ENCODE data around the gene FHIT.

Gene FHIT

DNA sequence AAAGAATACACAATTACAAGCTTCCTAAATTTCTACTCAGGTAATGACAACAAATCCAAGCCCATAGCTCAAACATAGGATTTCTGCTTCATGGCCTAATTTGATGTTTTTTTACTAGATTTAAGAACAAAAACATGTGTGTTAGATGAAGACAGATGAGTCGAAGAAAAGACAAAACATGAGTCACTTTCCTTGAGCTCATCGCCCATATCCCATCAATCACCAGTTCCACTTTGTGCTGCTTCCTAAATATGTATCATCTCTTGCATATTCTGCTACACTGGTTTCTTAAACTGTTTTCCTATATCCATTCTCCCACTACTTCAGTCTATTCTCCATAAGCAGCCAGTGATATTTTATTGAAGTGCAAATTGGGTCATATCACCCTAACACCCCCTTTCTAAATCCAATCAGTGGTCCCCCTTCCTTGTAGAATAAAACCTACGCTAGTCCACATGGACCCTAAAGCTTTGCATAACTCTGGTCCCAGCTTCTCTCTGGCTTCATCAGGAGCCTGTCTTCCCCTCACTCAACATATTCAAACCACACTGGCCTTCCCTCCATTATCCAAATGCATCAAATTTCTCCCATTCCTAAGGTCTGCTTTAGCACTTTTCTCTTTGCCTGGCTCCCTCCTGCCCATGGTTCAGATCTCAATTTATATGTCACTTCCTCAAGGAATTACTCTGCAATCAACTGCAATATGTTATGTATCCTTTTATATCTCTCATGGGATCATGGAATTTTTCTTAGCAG is 1033.9 kb downstream of the FHIT start:
- no peak for DNase-seq
- no peaks in the 10 kb centered on the region for H3K27me3 Mint-ChIP-seq
- no peaks in the 10 kb centered on the region for H3K36me3 Mint-ChIP-seq (ENCODE audit: low read depth)
- no peak overlapping the region for H3K4me3 Mint-ChIP-seq
- peaks cover 6% of the 10 kb centered on the region for H3K4me1 Mint-ChIP-seq (ENCODE audit: low read depth)
- no peaks in the 10 kb centered on the region for H3K9me3 Mint-ChIP-seq
- H3K27ac Mint-ChIP-seq, result no peak overlapping the region

DNA sequence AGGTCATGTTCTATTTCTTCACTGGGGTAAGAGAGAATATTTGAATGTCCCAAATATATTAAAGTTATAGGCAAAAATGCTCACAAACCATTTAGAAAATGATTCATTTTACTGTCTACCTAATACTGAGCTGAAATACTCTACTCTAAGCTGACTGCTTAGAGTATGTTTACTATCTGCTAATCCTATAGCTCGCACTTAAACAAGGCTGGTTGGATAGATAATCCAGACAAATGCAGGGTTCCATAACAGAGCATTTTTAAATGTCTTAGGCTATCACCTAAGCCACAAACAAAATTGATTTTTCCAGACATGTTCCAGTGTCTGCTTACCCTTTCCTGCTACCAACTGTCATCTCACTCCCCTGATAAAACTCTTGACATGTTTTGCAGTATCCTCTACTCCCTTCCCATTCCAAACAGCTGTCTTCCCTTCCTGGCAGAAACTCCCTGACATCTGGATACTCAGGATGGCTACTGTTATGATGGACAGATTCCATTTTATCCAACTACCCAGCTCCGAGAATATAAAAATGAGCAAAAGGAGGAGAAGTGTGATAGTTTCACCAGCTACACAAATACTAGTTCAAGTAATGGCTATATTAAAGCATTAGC is 1034.7 kb downstream of the FHIT start:
- no peak overlapping the region for H3K4me3 Mint-ChIP-seq
- no peak overlapping the region for H3K27ac Mint-ChIP-seq
- no peaks in the 10 kb centered on the region for H3K27me3 Mint-ChIP-seq
- H3K4me1 Mint-ChIP-seq (ENCODE audit: low read depth), result peaks cover 6% of the 10 kb centered on the region
- no peaks in the 10 kb centered on the region for H3K9me3 Mint-ChIP-seq
- DNase-seq, result no peak
- H3K36me3 Mint-ChIP-seq (ENCODE audit: low read depth), result no peaks in the 10 kb centered on the region

DNA sequence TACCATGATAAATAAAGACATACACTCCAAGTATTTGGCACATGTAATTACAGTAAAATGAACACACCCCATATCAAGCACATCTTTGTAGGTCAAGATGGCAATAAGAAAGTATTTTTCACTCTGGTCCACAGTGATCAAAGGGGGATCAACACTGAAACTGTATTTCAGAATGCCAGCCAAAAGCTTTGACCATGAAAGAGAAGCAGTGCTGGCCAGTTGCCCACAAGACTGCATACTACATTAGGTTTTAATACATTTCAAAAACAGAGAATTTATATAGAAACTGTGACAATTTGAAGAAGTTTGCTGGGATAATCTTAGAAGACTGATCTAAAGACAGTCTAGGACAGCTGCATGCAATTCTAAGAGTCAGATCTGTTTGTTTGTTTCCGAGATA is 1035.3 kb downstream of the FHIT start:
- Mint-ChIP-seq H3K4me3 (no peak overlapping the region), H3K9me3 (no peaks in the 10 kb centered on the region), H3K36me3 (ENCODE audit: low read depth) (no peaks in the 10 kb centered on the region), H3K27me3 (no peaks in the 10 kb centered on the region), H3K27ac (no peak overlapping the region), H3K4me1 (ENCODE audit: low read depth) (peaks cover 6% of the 10 kb centered on the region)
- DNase-seq, result no peak

DNA sequence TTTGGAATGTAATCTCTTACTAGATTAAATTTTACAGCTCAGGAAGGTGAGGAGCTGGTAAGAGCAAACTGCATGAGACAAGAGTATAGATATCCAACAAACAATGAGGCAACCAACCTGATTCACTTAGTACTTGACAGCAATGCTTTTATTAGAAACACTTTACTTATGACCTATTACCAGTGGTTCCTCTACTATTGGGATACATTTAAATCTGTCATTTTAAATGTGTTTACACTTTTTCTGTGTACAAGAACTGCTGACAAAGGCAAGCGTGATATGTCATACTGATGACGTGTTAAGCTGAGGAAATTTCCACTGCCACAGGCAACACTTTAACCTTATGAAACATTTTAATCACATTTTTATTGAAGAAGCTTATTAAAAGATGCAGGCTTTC is 1043.3 kb downstream of the FHIT start:
- DNase-seq, result no peak
- no peaks in the 10 kb centered on the region for H3K36me3 Mint-ChIP-seq (ENCODE audit: low read depth)
- H3K4me1 Mint-ChIP-seq (ENCODE audit: low read depth), result no peaks in the 10 kb centered on the region
- H3K9me3 Mint-ChIP-seq, result no peaks in the 10 kb centered on the region
- H3K27me3 Mint-ChIP-seq, result no peaks in the 10 kb centered on the region
- H3K27ac Mint-ChIP-seq, result no peak overlapping the region
- H3K4me3 Mint-ChIP-seq, result no peak overlapping the region

DNA sequence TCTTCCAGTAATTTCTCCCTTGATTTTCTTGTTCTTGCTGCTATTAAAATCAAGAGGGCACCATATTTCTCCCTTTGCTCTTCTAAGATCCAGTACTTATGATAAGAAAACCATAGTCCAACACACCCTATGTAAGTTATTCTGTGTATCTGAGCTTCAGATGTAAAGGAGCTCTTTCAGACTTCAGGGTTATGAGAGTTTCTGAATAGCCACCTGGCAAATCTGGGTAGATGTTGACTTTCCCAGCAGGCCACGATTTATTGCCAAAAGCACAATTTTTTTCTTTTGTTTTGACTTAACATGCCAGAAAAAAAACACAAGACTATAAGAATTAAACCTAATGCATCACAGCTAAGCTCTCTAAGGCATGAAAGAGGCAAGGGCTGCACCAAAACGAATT is 1045.0 kb downstream of the FHIT start:
- no peak overlapping the region for H3K27ac Mint-ChIP-seq

DNA sequence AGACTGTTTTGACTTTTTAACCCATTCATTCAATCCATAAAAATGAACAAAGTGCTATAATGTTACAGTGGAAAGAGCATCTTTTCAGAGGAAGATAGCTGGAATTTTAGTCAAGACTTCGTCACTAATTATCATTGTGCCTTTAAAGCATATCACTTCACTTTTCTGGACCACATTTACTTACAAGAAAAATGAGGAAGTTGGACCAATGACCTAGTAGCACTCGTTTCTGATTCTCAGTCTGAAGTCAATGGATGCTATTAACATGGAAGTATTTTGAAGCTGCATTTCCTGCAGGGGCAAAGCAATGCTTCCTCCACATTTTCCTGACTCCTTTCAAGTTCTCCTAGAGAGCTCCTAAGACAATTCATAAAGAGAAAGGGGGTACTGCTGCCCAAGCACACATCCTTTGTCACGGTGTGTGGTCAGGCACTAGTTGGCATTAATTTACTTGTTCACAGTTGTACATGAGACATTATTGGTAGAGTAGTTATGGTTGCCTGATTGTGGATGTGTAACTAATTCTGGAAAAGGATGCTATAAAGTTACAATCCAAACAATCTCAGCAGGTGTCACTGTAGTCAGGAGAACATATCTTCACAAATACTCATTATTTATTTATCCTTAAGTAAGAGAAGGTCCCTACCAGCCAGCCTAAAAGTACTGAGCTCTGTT is 1049.1 kb downstream of the FHIT start:
- H3K27ac Mint-ChIP-seq, result no peak overlapping the region
- H3K27me3 Mint-ChIP-seq, result no peaks in the 10 kb centered on the region

More for the DNA sequence above, 1045.0 kb downstream of the FHIT start:
- Mint-ChIP-seq H3K36me3 (ENCODE audit: low read depth) (no peaks in the 10 kb centered on the region), H3K4me1 (ENCODE audit: low read depth) (no peaks in the 10 kb centered on the region), H3K4me3 (no peak overlapping the region), H3K27me3 (no peaks in the 10 kb centered on the region), H3K9me3 (no peaks in the 10 kb centered on the region)
- DNase-seq, result no peak

DNA sequence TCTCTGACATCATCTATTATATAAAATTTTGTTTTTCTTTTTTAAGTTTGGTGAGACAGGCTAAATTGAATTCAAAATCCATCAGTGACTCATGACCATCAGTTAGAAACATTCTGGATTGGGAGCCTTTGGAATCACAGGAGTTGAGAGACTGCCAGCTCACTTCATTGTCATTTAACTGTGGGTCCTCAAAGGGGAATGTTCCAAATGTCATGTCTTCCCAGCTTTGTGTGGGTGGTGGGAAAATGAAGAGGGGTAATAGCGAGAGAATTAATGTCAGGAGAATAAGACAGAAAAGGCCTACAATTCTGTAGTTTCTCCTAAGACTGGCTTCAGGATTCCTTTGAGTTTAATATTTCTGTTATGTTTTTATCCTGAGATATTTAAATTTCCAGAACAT is 1051.9 kb downstream of the FHIT start:
- H3K27me3 Mint-ChIP-seq, result no peaks in the 10 kb centered on the region
- no peaks in the 10 kb centered on the region for H3K9me3 Mint-ChIP-seq
- H3K4me1 Mint-ChIP-seq (ENCODE audit: low read depth), result no peaks in the 10 kb centered on the region

More for the DNA sequence above, 1049.1 kb downstream of the FHIT start:
- Mint-ChIP-seq H3K4me1 (ENCODE audit: low read depth) (no peaks in the 10 kb centered on the region), H3K36me3 (ENCODE audit: low read depth) (no peaks in the 10 kb centered on the region), H3K9me3 (no peaks in the 10 kb centered on the region), H3K4me3 (no peak overlapping the region)
- no peak for DNase-seq

DNA sequence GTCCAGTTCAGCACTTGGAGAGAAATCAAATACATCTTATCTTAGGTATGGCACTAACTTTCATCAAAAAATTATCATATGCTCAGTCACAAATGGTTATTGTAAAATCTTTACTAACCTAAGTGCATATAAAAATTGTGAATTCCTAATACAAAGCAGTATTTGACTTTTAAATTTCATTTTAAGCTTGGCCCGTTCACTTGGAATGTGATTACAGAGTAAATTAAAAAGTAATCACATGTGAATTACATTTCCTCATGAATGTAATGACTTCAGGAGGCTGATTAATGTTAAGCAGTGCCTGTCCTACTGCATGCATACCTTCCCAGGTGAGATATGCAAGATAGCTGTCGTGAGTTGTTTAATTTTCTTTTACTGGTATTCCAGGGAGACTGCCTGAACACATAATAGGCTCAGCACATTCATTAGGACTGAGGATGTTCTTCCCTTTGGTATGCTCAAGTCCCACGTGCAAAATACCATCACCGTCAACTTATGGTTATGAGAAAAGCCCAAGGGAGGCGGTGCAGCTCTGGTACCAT is 1053.0 kb downstream of the FHIT start:
- DNase-seq, result no peak
- H3K9me3 Mint-ChIP-seq, result peaks cover 5% of the 10 kb centered on the region
- no peak overlapping the region for H3K27ac Mint-ChIP-seq
- H3K36me3 Mint-ChIP-seq (ENCODE audit: low read depth), result no peaks in the 10 kb centered on the region
- H3K4me1 Mint-ChIP-seq (ENCODE audit: low read depth), result no peaks in the 10 kb centered on the region
- H3K4me3 Mint-ChIP-seq, result no peak overlapping the region
- no peaks in the 10 kb centered on the region for H3K27me3 Mint-ChIP-seq

More for the DNA sequence above, 1051.9 kb downstream of the FHIT start:
- H3K4me3 Mint-ChIP-seq, result no peak overlapping the region
- no peak overlapping the region for H3K27ac Mint-ChIP-seq
- no peak for DNase-seq
- H3K36me3 Mint-ChIP-seq (ENCODE audit: low read depth), result no peaks in the 10 kb centered on the region

DNA sequence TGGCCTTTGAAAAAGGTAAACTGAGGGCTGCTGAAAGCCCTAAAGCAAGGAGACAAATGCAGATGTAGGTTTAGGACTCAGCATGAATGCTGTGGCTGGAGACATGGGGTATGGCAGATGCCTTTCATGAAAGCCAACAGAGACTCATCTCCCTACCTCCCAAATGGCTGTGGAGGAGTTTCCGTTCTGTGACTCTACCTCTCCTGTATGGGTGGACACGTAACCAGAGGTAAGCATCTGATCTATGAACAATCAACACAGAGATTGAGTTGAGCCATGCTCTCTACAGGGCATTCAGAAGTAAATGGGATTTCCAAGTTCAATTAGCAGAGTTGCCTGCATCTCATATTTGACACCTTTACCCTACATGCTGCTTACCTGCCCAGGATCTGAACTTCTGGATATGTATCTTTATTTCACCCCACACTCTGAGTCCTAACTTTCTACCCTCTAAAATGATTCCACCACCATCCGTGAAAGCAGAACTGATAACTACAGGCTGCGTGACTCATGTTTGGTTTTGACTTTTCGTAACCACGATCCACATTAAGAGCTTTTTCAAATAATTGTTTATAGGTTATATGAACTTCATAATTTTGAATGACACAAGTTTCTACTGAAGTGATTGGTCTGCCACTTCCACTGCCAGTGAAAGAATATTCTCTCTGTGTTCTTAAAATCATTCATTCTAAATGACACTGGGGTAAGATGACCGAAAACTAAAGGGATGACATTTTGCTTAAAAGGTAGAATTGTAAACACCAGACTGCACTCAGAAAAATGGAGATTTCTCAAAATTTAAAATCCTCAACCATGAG is 1058.7 kb downstream of the FHIT start:
- DNase-seq, result no peak
- Mint-ChIP-seq H3K4me1 (ENCODE audit: low read depth) (peaks cover 31% of the 10 kb centered on the region), H3K4me3 (no peak overlapping the region), H3K27me3 (no peaks in the 10 kb centered on the region), H3K36me3 (ENCODE audit: low read depth) (no peaks in the 10 kb centered on the region), H3K9me3 (peaks cover 5% of the 10 kb centered on the region), H3K27ac (peak overlapping the region; percentile 23)

DNA sequence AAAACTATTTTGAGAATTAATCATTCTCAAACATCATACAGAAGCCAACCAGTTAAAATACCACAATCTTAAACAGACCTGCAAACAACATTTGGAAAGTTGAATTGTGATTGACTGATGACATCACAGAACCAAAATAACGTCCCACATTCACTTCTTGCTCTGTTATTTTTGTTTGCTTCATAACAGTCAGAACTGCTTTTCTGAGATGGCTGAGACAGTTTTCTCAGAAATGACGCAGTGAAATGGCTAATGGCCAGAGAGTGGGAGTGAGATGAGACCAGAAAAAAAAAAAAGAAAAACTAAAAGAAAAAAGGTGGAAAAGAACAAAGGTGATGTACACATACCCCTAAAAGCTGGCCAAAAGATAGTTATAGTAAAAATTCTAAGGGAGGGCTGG is 1061.2 kb downstream of the FHIT start:
- Mint-ChIP-seq H3K27me3 (peaks cover 2% of the 10 kb centered on the region), H3K4me1 (ENCODE audit: low read depth) (peaks cover 31% of the 10 kb centered on the region), H3K4me3 (no peak overlapping the region), H3K36me3 (ENCODE audit: low read depth) (no peaks in the 10 kb centered on the region), H3K27ac (peak overlapping the region; percentile 55), H3K9me3 (peaks cover 5% of the 10 kb centered on the region)
- no peak for DNase-seq

DNA sequence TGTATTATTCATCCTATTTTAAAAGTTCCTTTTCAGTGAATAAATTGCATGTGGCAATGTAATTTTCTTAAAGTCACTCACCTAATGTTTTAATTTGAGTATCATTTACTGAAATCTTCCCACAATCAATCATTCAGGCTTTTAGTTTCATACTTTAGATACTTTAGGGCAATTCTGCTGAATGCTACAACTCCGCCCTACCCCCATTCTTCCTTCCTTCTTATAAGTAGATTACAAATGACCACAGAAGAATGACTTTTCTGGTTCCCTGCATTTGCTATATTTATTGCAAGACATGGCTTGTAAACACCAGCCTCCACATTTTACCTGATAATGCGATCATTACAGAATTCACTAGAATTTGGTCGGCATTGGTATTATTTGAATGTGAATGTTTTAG is 1061.9 kb downstream of the FHIT start:
- DNase-seq, result no peak
- Mint-ChIP-seq H3K4me1 (ENCODE audit: low read depth) (peaks cover 31% of the 10 kb centered on the region), H3K4me3 (no peak overlapping the region), H3K36me3 (ENCODE audit: low read depth) (no peaks in the 10 kb centered on the region), H3K9me3 (peaks cover 5% of the 10 kb centered on the region), H3K27me3 (peaks cover 2% of the 10 kb centered on the region), H3K27ac (no peak overlapping the region)

DNA sequence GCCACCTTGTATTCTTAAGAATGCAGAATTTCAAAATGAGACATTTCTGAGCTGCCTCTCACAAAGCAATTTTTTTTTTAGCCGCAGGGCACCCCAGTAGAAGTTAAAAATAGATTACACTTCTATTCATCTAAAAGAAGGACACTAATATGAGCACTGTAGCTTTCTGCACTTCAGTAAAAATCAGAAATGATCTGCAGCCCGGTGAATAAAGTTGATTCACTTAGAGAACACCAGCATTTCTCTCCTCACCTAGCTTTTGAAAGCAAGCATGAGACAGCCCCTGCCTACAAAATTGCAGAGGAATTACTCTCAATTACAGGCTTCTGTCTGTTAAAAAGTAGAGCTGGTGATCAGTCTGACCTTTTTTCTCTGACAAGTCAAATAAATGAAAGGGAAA is 1062.4 kb downstream of the FHIT start:
- peaks cover 4% of the 10 kb centered on the region for H3K9me3 Mint-ChIP-seq
- DNase-seq, result no peak
- H3K4me1 Mint-ChIP-seq (ENCODE audit: low read depth), result peaks cover 31% of the 10 kb centered on the region
- no peak overlapping the region for H3K4me3 Mint-ChIP-seq
- H3K27ac Mint-ChIP-seq, result no peak overlapping the region
- no peaks in the 10 kb centered on the region for H3K36me3 Mint-ChIP-seq (ENCODE audit: low read depth)
- peaks cover 2% of the 10 kb centered on the region for H3K27me3 Mint-ChIP-seq

DNA sequence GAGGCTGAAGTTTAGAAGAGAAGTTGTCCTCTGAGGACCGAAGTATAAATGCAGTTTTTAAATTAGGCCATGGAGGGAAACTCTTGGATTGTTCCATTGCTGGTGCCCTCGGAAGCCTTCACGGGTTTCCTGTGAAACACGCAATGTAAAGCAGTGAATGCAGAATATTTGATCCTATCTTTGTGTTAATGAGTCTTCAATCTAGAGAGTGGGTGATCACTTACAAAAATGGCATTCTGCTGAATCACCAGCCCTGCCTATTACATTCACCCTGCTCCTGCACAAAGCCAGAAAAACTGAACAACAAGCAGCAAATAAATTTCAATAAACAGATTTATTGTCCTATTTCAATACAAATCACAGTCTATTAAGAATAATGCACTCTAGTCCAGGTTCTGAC is 1063.9 kb downstream of the FHIT start:
- Mint-ChIP-seq H3K4me1 (ENCODE audit: low read depth) (peaks cover 23% of the 10 kb centered on the region), H3K36me3 (ENCODE audit: low read depth) (no peaks in the 10 kb centered on the region), H3K27ac (no peak overlapping the region), H3K27me3 (peaks cover 2% of the 10 kb centered on the region), H3K4me3 (no peak overlapping the region), H3K9me3 (no peaks in the 10 kb centered on the region)
- no peak for DNase-seq

DNA sequence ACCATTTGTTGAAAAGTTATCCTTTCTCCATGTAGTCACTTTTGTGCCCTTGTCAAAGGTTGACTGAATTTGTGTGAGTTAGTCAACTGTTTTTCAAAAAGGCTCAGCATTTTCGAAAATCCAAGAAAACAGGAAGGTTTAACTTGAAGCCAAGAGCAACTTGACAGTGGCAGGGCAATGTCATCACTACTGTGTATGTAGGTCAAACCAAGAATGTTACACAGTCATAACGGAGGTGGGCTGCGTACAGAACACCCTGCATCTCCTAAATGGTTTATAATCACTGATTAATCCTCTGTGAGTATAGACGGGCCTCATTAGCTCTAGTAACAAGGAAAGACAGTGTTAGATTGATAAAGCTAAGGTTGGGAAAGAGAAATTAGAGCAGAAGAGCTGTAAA is 1064.9 kb downstream of the FHIT start:
- Mint-ChIP-seq H3K4me3 (no peak overlapping the region), H3K36me3 (ENCODE audit: low read depth) (no peaks in the 10 kb centered on the region), H3K4me1 (ENCODE audit: low read depth) (peaks cover 18% of the 10 kb centered on the region), H3K27ac (no peak overlapping the region), H3K9me3 (no peaks in the 10 kb centered on the region), H3K27me3 (peaks cover 2% of the 10 kb centered on the region)
- no peak for DNase-seq

Data from activated T-cell treated with anti-CD3 and anti-CD28 coated beads, Interleukin-2, amount 50 U/mL, for 24 hours (primary cell).